OCI-LY3 (cell line): ENCODE data around the gene PLBD1.

Source experiments
- H2AFZ ChIP-seq: fragments of 200-600, 300-600 bp; shearing (Covaris generic); 2 replicates; pipeline ENCODE4 v1.6.0; 2014; ENCODE audit warnings: antibody characterized with exemption, low read depth, low read length
- H3K27ac ChIP-seq: fragments of 200-600, 300-600 bp; sonication (generic); 2 replicates; pipeline ENCODE4 v1.5.1; 2014; ENCODE audit warnings: mild to moderate bottlenecking, low read length, moderate library complexity, mixed read lengths
- H3K27me3 ChIP-seq: fragments of 200-600, 300-600 bp; sonication (generic); 2 replicates; pipeline ENCODE4 v1.6.1; 2014; ENCODE audit warnings: low read depth, low read length, mixed read lengths
- H3K36me3 ChIP-seq: fragments of 200-600, 300-600 bp; sonication (generic); replicated peaks from 2 replicates; pipeline ENCODE3; 2014; ENCODE audit warnings: low read depth, low read length, mixed read lengths
- H3K4me1 ChIP-seq: fragments of 300-600, 200-600 bp; sonication (generic); 2 replicates; pipeline ENCODE4 v1.6.1; 2014; ENCODE audit warnings: low read length, mixed read lengths
- H3K4me2 ChIP-seq: fragments of 200-600, 300-600 bp; sonication (generic); 2 replicates; pipeline ENCODE4 v1.6.1; 2014; ENCODE audit warnings: low read length, mixed read lengths
- H3K4me3 ChIP-seq: fragments of 300-600, 200-600 bp; sonication (generic); 2 replicates; pipeline ENCODE4 v1.5.1; 2014; ENCODE audit warnings: antibody characterized with exemption, mild to moderate bottlenecking, low read length, moderate library complexity
- H3K79me2 ChIP-seq: fragments of 300-600, 200-600 bp; shearing (Covaris generic); 2 replicates; pipeline ENCODE4 v1.6.1; 2014; ENCODE audit warnings: mild to moderate bottlenecking, low read length, mixed read lengths
- H3K9ac ChIP-seq: fragments of 300-600, 200-600 bp; shearing (Covaris generic); 2 replicates; pipeline ENCODE4 v1.6.0; 2014; ENCODE audit warnings: mild to moderate bottlenecking, low read length, moderate library complexity
- H3K9me3 ChIP-seq: fragments of 200-600, 300-600 bp; shearing (Covaris generic); 2 replicates; pipeline ENCODE4 v1.6.1; 2014; ENCODE audit warnings: low read length, mixed read lengths; ENCODE audit not compliant: insufficient read depth
- H4K20me1 ChIP-seq: fragments of 200-600, 300-600 bp; sonication (generic); 2 replicates; pipeline ENCODE4 v1.6.1; 2016; ENCODE audit warnings: low read length, mixed read lengths; ENCODE audit not compliant: insufficient read depth
- EZH2phosphoT487 ChIP-seq: fragments of 200-600 bp; shearing (Covaris generic); IDR thresholded peaks from 2 replicates; pipeline ENCODE4 v1.6.1; 2018; ENCODE audit warnings: antibody characterized with exemption, mixed run types, low read depth
- TF ChIP-seq, protein P1 (sequence below): fragments of 200-600, 300-600 bp; sonication (generic); IDR thresholded peaks from 2 replicates; pipeline ENCODE4 v1.5.1; 2014; ENCODE audit warnings: antibody characterized with exemption, low read length, low read depth

PLBD1 gene

DNA sequence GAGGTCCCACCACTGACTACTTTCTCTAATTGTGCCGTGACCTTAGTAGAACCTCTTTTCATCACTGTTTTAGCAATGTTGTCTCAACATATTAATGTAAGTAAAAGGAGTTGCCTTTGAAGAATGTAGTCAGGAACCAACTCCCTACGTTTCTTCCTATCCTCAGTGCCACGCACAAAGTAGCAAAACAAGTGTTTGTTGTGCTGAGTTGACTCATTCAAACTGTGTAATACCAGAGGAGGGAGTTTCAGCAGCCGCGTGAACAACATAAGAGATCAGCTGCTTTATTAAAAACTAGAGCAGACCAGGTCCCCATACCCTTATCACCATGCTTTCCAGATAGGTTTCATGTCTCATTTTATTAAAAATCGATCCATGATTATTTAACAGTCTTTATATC lies 19.1 kb downstream of the PLBD1 start:
- H3K27ac ChIP-seq, result no peak overlapping the region
- no peaks in the 10 kb centered on the region for H3K4me1 ChIP-seq
- no peak overlapping the region for H3K4me2 ChIP-seq
- no peaks in the 10 kb centered on the region for H4K20me1 ChIP-seq
- H2AFZ ChIP-seq, result no peak overlapping the region
- no peaks in the 10 kb centered on the region for H3K9me3 ChIP-seq
- TF ChIP-seq EZH2phosphoT487, result no peak
- TF ChIP-seq, protein P1, sequence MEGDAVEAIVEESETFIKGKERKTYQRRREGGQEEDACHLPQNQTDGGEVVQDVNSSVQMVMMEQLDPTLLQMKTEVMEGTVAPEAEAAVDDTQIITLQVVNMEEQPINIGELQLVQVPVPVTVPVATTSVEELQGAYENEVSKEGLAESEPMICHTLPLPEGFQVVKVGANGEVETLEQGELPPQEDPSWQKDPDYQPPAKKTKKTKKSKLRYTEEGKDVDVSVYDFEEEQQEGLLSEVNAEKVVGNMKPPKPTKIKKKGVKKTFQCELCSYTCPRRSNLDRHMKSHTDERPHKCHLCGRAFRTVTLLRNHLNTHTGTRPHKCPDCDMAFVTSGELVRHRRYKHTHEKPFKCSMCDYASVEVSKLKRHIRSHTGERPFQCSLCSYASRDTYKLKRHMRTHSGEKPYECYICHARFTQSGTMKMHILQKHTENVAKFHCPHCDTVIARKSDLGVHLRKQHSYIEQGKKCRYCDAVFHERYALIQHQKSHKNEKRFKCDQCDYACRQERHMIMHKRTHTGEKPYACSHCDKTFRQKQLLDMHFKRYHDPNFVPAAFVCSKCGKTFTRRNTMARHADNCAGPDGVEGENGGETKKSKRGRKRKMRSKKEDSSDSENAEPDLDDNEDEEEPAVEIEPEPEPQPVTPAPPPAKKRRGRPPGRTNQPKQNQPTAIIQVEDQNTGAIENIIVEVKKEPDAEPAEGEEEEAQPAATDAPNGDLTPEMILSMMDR, result no peak
- no peak overlapping the region for H3K4me3 ChIP-seq
- H3K27me3 ChIP-seq, result no peaks in the 10 kb centered on the region
- H3K9ac ChIP-seq, result no peak overlapping the region
- peaks cover 10% of the 10 kb centered on the region for H3K36me3 ChIP-seq
- no peaks in the 10 kb centered on the region for H3K79me2 ChIP-seq

DNA sequence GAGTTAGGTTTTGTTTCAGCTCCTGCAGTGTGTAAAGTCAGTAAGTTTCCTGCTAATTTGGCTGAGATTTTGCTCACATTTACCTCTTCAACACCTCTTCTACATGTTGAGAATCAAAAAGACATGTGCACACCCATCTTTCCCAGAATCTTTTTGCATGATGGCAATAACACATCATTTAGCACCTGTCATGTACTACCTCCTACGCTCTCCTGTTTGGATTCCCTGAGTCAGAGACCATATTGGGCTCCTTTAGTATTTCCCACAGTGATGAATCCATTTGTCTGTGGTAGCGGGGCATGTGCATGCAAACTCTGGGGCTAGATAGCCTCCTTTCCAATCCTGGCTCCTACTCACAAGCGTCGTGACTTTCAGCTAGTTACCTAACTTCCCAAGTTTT lies 20.1 kb downstream of the PLBD1 start:
- H3K27me3 ChIP-seq, result no peaks in the 10 kb centered on the region
- no peak overlapping the region for H3K9ac ChIP-seq

DNA sequence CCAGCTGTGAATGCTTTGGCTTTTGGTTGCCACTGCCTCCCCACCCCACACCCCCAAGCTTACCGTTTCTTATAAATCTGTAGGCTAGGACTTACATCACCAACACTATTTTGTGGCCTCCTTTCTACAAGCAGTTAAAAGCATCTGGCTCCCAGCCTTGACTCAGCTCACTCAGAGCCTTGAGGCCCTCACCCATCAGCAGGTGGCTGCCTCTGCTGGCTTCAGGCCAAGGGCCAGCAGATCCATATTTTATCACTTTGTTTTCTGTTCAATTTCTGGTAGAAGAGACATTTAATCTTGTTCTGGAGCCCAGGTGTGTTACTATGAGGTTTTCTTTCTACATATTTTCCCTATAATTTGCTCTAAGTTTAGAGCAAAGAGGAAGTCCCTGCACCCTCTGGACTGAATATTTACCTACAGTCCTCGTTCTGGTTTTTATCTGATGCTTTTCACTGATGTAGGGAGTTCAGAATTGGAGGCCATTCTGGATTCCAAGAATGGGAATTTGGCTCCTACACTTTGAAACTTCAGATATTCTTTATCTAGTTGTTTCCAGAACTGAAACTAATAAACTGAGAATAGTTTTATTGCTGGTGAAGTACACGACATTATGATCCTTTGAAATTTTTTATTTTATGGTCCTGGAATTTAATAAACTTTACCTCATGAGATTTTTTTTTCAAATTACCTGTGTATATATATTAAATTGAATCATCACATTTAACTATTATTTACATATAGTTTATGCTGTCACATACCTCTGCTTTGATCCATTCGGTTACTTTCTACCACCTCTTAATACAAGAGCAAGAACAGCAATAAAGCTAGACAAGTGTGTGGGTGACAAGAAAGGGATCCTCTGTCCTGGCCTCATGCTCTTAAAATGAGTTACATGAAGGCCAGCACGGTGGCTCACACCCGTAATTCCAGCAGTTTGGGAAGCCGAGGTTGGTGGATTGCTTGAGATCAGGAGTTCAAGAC lies 22.2 kb downstream of the PLBD1 start:
- H3K9me3 ChIP-seq, result no peaks in the 10 kb centered on the region
- no peaks in the 10 kb centered on the region for H3K27me3 ChIP-seq
- no peak overlapping the region for H3K27ac ChIP-seq
- no peaks in the 10 kb centered on the region for H3K79me2 ChIP-seq
- no peaks in the 10 kb centered on the region for H3K4me1 ChIP-seq
- no peak overlapping the region for H3K4me2 ChIP-seq
- no peak overlapping the region for H3K9ac ChIP-seq
- H2AFZ ChIP-seq, result no peak overlapping the region
- H3K36me3 ChIP-seq, result no peaks in the 10 kb centered on the region
- no peaks in the 10 kb centered on the region for H4K20me1 ChIP-seq
- TF ChIP-seq EZH2phosphoT487, result no peak
- TF ChIP-seq, protein P1, result no peak
- no peak overlapping the region for H3K4me3 ChIP-seq

More for the DNA sequence above, 20.1 kb downstream of the PLBD1 start:
- Histone ChIP-seq H4K20me1 (no peaks in the 10 kb centered on the region), H3K79me2 (no peaks in the 10 kb centered on the region), H3K9me3 (no peaks in the 10 kb centered on the region), H3K4me2 (no peak overlapping the region), H2AFZ (no peak overlapping the region), H3K27ac (no peak overlapping the region), H3K4me1 (no peaks in the 10 kb centered on the region), H3K4me3 (no peak overlapping the region), H3K36me3 (peaks cover 10% of the 10 kb centered on the region)
- TF ChIP-seq, protein P1, result no peak
- no peak for TF ChIP-seq EZH2phosphoT487

DNA sequence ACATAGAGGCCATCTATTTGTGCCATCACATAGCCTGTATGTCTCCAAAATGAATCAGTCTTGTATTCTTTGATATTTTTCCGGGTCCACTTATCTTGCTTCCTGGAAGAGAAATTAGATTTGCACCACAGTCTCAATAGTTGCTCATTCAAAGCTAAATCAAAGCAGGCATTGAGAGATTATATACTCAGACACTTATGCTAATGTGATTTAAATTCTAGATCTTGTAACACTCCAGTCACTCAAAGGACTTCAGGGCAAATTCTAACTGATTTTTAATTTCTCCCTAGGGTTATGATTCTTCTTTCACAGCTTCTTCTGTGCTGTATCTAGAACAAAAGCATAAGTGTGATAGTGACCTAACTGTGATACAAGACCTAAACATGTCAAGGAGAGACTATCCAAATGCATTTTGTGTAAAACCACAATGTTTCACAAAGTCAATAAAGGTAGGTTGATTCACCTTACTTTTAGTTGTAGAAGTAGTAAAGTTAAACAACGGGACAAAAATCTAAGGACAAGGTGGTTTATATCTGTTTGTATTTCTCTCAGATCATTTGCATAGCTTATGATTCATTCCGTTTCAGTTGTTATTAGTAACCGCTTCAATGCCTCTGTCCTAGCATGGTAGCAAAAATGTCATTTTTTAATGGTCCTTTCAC lies 26.8 kb downstream of the PLBD1 start:
- Histone ChIP-seq H3K79me2 (no peaks in the 10 kb centered on the region), H3K9ac (no peak overlapping the region), H3K9me3 (no peaks in the 10 kb centered on the region), H3K4me3 (no peak overlapping the region), H3K27me3 (no peaks in the 10 kb centered on the region), H4K20me1 (no peaks in the 10 kb centered on the region), H2AFZ (no peak overlapping the region), H3K27ac (no peak overlapping the region), H3K4me1 (no peaks in the 10 kb centered on the region), H3K4me2 (no peak overlapping the region), H3K36me3 (no peaks in the 10 kb centered on the region)
- TF ChIP-seq, protein P1, result no peak
- no peak for TF ChIP-seq EZH2phosphoT487
